HepG2 (cell line): ENCODE results near the gene DIPK1B. TPM values are rescaled to one million over a fixed set of nuclear protein-coding genes. Genes with fewer than 3 reads are reported as not detected.

Source experiments
- BRD4 ChIP-seq: sonication (generic); formaldehyde crosslinking; IDR thresholded peaks from 2 replicates; pipeline ENCODE4 v1.4.0; 2020; ENCODE audit warnings: missing genetic modification reagents
- CENPT ChIP-seq: sonication (generic); formaldehyde crosslinking; IDR thresholded peaks from 2 replicates; pipeline ENCODE4 v1.8.0; 2022; ENCODE audit warnings: low read depth, mild to moderate bottlenecking, moderate library complexity, missing genetic modification reagents
- FOXJ3 ChIP-seq: sonication (generic); formaldehyde crosslinking; IDR thresholded peaks from 2 replicates; pipeline ENCODE4 v1.4.0; 2020; ENCODE audit warnings: missing genetic modification reagents, mild to moderate bottlenecking, borderline replicate concordance
- IKZF1 ChIP-seq: fragments of 450-650 bp; IDR thresholded peaks from 2 replicates; pipeline ENCODE4 v1.7.1; 2016
- NFATC3 ChIP-seq: sonication (generic); formaldehyde crosslinking; IDR thresholded peaks from 2 replicates; pipeline ENCODE4 v1.5.1; 2020; ENCODE audit warnings: mild to moderate bottlenecking, missing genetic modification reagents
- RFX1 ChIP-seq: fragments of 450-650 bp; IDR thresholded peaks from 2 replicates; pipeline ENCODE4 v1.6.1; 2017
- SNAI1 ChIP-seq: sonication (generic); formaldehyde crosslinking; IDR thresholded peaks from 2 replicates; pipeline ENCODE4 v1.5.0; 2020; ENCODE audit warnings: mild to moderate bottlenecking, missing genetic modification reagents, borderline replicate concordance
- TCF12 ChIP-seq, 2 experiments: fragments of 450-650 bp in 1 of 2; sonication (generic) in 1 of 2; formaldehyde crosslinking in 1 of 2; IDR thresholded peaks; 2 replicates each; pipeline versions ENCODE4 v1.6.1 to v1.8.0; 2017 to 2022; ENCODE audit warnings: antibody characterized with exemption in 1 of 2, mild to moderate bottlenecking in 1 of 2, missing genetic modification reagents in 1 of 2, moderate library complexity in 1 of 2
- ZFP36L1 ChIP-seq: sonication (generic); formaldehyde crosslinking; IDR thresholded peaks from 2 replicates; pipeline ENCODE4 v1.8.0; 2022; ENCODE audit warnings: mild to moderate bottlenecking, missing genetic modification reagents, moderate library complexity
- ZFP36L2 ChIP-seq: sonication (generic); formaldehyde crosslinking; IDR thresholded peaks from 2 replicates; pipeline ENCODE4 v1.4.0; 2020; ENCODE audit warnings: missing genetic modification reagents
- ZNF33B ChIP-seq: sonication (generic); formaldehyde crosslinking; IDR thresholded peaks from 2 replicates; pipeline ENCODE4 v1.5.1; 2020; ENCODE audit warnings: mild to moderate bottlenecking, missing genetic modification reagents
- ZNF430 ChIP-seq: sonication (generic); formaldehyde crosslinking; IDR thresholded peaks from 2 replicates; pipeline ENCODE4 v1.9.0; 2021; ENCODE audit warnings: mild to moderate bottlenecking, missing genetic modification reagents
- ZNF451 ChIP-seq: sonication (generic); formaldehyde crosslinking; IDR thresholded peaks from 2 replicates; pipeline ENCODE4 v1.5.0; 2020; ENCODE audit warnings: mild to moderate bottlenecking, missing genetic modification reagents
- ZNF558 ChIP-seq: sonication (generic); formaldehyde crosslinking; IDR thresholded peaks from 2 replicates; pipeline ENCODE4 v1.9.0; 2022; ENCODE audit warnings: mild to moderate bottlenecking, missing genetic modification reagents, borderline replicate concordance
- ZNF564 ChIP-seq: sonication (generic); formaldehyde crosslinking; IDR thresholded peaks from 2 replicates; pipeline ENCODE4 v1.8.1; 2023; ENCODE audit warnings: mild to moderate bottlenecking, missing genetic modification reagents
- ZNF580 ChIP-seq: IDR thresholded peaks from 2 replicates; pipeline ENCODE4 v1.6.1; 2016; ENCODE audit warnings: low read depth, borderline replicate concordance
- ZNF589 ChIP-seq: sonication (generic); formaldehyde crosslinking; conservative IDR thresholded peaks from 2 replicates; pipeline ENCODE4 v1.8.0; 2022; ENCODE audit warnings: mild to moderate bottlenecking, moderate library complexity, missing genetic modification reagents
- ZNF720 ChIP-seq: sonication (generic); formaldehyde crosslinking; IDR thresholded peaks from 2 replicates; pipeline ENCODE4 v1.4.0; 2020; ENCODE audit warnings: missing genetic modification reagents
- ZNF747 ChIP-seq: sonication (generic); formaldehyde crosslinking; IDR thresholded peaks from 2 replicates; pipeline ENCODE4 v1.8.1; 2023; ENCODE audit warnings: missing genetic modification reagents, mild to moderate bottlenecking, borderline replicate concordance
- ZNF772 ChIP-seq: sonication (generic); formaldehyde crosslinking; IDR thresholded peaks from 2 replicates; pipeline ENCODE4 v1.5.0; 2020; ENCODE audit warnings: mild to moderate bottlenecking, missing genetic modification reagents
- ZNF879 ChIP-seq: sonication (generic); formaldehyde crosslinking; IDR thresholded peaks from 2 replicates; pipeline ENCODE4 v1.8.1; 2023; ENCODE audit warnings: missing genetic modification reagents
- polyA plus RNA-seq, 8 experiments: library from polyadenylated mRNA; depleted of rRNA in 3 of 8; stranded (reverse) in 7 of 8; unstranded in 1 of 8; fragments of >200 nt; fragmentation: Illumina TruSeq in 4 of 8; extraction: Trizol in 4 of 8; gene quantifications; 2 replicates each; pipeline versions ENCODE4 v1.2.1 to v1.2.3, GENCODE V29; 2011 to 2016; ENCODE audit warnings: low read depth in 4 of 8, missing spikeins in 1 of 8, mixed read lengths in 1 of 8; ENCODE audit not compliant: insufficient read depth in 1 of 8
- total RNA-seq, 5 experiments: library from RNA; depleted of rRNA; stranded (reverse); fragments of >200 nt; fragmentation: Illumina TruSeq; extraction: Trizol; gene quantifications; 2 replicates each; pipeline ENCODE4 v1.2.3, GENCODE V29; 2016; ENCODE audit warnings: low read depth in 1 of 5
- TF ChIP-seq, protein P1 (sequence below): sonication (generic); formaldehyde crosslinking; IDR thresholded peaks from 2 replicates; pipeline ENCODE4 v1.4.0; 2020; ENCODE audit warnings: missing genetic modification reagents, borderline replicate concordance
- TF ChIP-seq, protein P2 (sequence below), 2 experiments: sonication (generic) in 1 of 2; formaldehyde crosslinking in 1 of 2; IDR thresholded peaks; 2 replicates each; pipeline versions ENCODE4 v1.5.1 to v1.6.1; 2011 to 2020; ENCODE audit warnings: borderline replicate concordance in 1 of 2, low read depth in 1 of 2, low read length in 1 of 2, mild to moderate bottlenecking in 1 of 2, missing genetic modification reagents in 1 of 2, moderate library complexity in 1 of 2
- TF ChIP-seq, protein P3 (sequence below): sonication (generic); formaldehyde crosslinking; IDR thresholded peaks from 2 replicates; pipeline ENCODE4 v1.5.1; 2020; ENCODE audit warnings: missing genetic modification reagents, mild to moderate bottlenecking, borderline replicate concordance

The DIPK1B gene
- total and polyA plus RNA-seq, 2 of the 13 experiments (the other 11 are each of a cell fraction or from before 2014, with no cell fraction given): 0.18 to 3.9 TPM

DNA sequence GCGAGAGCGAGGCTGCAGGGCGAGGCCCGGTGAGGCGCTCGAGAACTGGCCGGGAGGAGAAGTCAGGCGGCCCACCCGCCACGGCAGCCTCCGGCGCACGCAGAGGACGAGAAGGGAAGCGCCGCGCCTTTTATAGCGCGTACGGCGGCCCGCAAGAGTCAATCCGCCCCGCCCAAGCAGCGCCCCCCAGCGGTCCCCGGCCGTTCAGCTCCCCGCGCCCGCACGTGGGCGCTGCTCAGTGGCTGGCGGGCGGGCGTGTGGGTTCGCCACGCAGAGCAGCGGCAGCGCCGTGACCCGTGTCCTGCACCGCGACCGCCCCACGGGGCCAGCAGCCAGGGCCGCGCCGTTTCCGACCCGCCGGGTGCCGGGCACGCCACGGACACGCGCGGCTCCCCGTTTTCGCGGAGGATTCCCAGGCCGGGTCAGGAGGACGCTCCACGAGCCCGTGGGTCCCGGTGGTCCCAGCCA lies 15.7 kb downstream of the DIPK1B start (continued):
- TF ChIP-seq ZNF589 (CRISPR knock-in tag) (0 out of 2 replicates have a peak, but pooled peaks have one; percentile 36), RFX1 (no peak), FOXJ3 (peak; percentile 31; the same call in 1 of the 2 replicates), ZNF33B (CRISPR knock-in tag) (peak; percentile 46; the same call in 1 of the 2 replicates), NFATC3 (CRISPR knock-in tag) (peak; percentile 58; the same call in 1 of the 2 replicates), ZNF564 (CRISPR knock-in tag) (peak; percentile 94), ZNF430 (CRISPR knock-in tag) (no peak; the same call in 1 of the 2 replicates), ZNF558 (peak; percentile 25; the same call in 1 of the 2 replicates), ZFP36L2 (CRISPR knock-in tag) (no peak), SNAI1 (CRISPR knock-in tag) (no peak), ZNF879 (CRISPR knock-in tag) (no peak), TCF12 (IDR thresholded peaks at IDR 0.05) (no peak), TCF12 (CRISPR knock-in tag; IDR thresholded peaks at IDR 0.05) (peak; percentile 73; the same call in 1 of the 2 replicates), ZNF580 (CRISPR knock-in tag) (peak; percentile 92), ZFP36L1 (CRISPR knock-in tag) (no peak; the same call in 1 of the 2 replicates), ZNF720 (CRISPR knock-in tag) (no peak), IKZF1 (no peak), ZNF451 (CRISPR knock-in tag) (no peak; the same call in none of the 2 replicates), CENPT (no peak), ZNF747 (CRISPR knock-in tag) (peak; percentile 87; the same call in 1 of the 2 replicates), BRD4 (CRISPR knock-in tag) (no peak; the same call in 1 of the 2 replicates), ZNF772 (CRISPR knock-in tag) (peak; percentile 91)
- TF ChIP-seq, protein P1, sequence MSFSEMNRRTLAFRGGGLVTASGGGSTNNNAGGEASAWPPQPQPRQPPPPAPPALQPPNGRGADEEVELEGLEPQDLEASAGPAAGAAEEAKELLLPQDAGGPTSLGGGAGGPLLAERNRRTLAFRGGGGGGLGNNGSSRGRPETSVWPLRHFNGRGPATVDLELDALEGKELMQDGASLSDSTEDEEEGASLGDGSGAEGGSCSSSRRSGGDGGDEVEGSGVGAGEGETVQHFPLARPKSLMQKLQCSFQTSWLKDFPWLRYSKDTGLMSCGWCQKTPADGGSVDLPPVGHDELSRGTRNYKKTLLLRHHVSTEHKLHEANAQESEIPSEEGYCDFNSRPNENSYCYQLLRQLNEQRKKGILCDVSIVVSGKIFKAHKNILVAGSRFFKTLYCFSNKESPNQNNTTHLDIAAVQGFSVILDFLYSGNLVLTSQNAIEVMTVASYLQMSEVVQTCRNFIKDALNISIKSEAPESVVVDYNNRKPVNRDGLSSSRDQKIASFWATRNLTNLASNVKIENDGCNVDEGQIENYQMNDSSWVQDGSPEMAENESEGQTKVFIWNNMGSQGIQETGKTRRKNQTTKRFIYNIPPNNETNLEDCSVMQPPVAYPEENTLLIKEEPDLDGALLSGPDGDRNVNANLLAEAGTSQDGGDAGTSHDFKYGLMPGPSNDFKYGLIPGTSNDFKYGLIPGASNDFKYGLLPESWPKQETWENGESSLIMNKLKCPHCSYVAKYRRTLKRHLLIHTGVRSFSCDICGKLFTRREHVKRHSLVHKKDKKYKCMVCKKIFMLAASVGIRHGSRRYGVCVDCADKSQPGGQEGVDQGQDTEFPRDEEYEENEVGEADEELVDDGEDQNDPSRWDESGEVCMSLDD (CRISPR knock-in tag): peak; percentile 93
- TF ChIP-seq, protein P2, sequence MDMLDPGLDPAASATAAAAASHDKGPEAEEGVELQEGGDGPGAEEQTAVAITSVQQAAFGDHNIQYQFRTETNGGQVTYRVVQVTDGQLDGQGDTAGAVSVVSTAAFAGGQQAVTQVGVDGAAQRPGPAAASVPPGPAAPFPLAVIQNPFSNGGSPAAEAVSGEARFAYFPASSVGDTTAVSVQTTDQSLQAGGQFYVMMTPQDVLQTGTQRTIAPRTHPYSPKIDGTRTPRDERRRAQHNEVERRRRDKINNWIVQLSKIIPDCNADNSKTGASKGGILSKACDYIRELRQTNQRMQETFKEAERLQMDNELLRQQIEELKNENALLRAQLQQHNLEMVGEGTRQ (IDR thresholded peaks at IDR 0.05; ENCODE audit: low read depth, low read length): no peak
- TF ChIP-seq, protein P2 (CRISPR knock-in tag; IDR thresholded peaks at IDR 0.05; ENCODE audit: borderline replicate concordance): peak; percentile 51; the same call in 1 of the 2 replicates
- TF ChIP-seq, protein P3, sequence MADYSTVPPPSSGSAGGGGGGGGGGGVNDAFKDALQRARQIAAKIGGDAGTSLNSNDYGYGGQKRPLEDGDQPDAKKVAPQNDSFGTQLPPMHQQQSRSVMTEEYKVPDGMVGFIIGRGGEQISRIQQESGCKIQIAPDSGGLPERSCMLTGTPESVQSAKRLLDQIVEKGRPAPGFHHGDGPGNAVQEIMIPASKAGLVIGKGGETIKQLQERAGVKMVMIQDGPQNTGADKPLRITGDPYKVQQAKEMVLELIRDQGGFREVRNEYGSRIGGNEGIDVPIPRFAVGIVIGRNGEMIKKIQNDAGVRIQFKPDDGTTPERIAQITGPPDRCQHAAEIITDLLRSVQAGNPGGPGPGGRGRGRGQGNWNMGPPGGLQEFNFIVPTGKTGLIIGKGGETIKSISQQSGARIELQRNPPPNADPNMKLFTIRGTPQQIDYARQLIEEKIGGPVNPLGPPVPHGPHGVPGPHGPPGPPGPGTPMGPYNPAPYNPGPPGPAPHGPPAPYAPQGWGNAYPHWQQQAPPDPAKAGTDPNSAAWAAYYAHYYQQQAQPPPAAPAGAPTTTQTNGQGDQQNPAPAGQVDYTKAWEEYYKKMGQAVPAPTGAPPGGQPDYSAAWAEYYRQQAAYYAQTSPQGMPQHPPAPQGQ: peak; percentile 22; the same call in 1 of the 2 replicates
